DND-41 (cell line): Measurements from ENCODE around the gene FBXL3.

Source experiments
- ATAC-seq: fragments of 200-7000 bp; cut with Tn5 transposase; 3 replicates; pipeline ENCODE4 v1.9.1; 2021; ENCODE audit warnings: low read depth; ENCODE audit not compliant: insufficient read depth
- DNase-seq: peaks from one replicate; pipeline ENCODE4 v3.0.0-alpha.2; 2020
- H2AFZ ChIP-seq: 2 replicates; pipeline ENCODE4 v1.6.0; 2012; ENCODE audit warnings: low read depth, low read length
- H3K27ac ChIP-seq: 2 replicates; pipeline ENCODE4 v1.5.1; 2012; ENCODE audit warnings: low read length, inconsistent platforms
- H3K27me3 ChIP-seq: fragments of 200-600 bp; sonication (generic); 2 replicates; pipeline ENCODE4 v1.6.0; 2012; ENCODE audit warnings: low read length, mild to moderate bottlenecking, inconsistent platforms; ENCODE audit not compliant: insufficient read depth, poor library complexity
- H3K36me3 ChIP-seq: 2 replicates; pipeline ENCODE4 v1.5.1; 2012; ENCODE audit warnings: low read length, inconsistent platforms; ENCODE audit not compliant: insufficient read depth
- H3K4me1 ChIP-seq: 2 replicates; pipeline ENCODE4 v1.5.1; 2012; ENCODE audit warnings: mild to moderate bottlenecking, low read length; ENCODE audit not compliant: insufficient read depth
- H3K4me2 ChIP-seq: 2 replicates; pipeline ENCODE4 v1.6.0; 2012; ENCODE audit warnings: mild to moderate bottlenecking, moderate library complexity, low read length, inconsistent platforms; ENCODE audit not compliant: insufficient read depth
- H3K4me3 ChIP-seq, 2 experiments: fragments of 200-600 bp in 1 of 2; shearing (Covaris generic) in 1 of 2; 2 replicates each; pipeline ENCODE4 v1.5.1; 2012 to 2016; ENCODE audit warnings: inconsistent platforms in 2 of 2, low read length in 2 of 2, mild to moderate bottlenecking in 2 of 2, low read depth in 1 of 2, moderate library complexity in 1 of 2
- H3K79me2 ChIP-seq: 2 replicates; pipeline ENCODE4 v1.6.0; 2012; ENCODE audit warnings: low read length, inconsistent platforms; ENCODE audit not compliant: insufficient read depth
- H3K9ac ChIP-seq: 2 replicates; pipeline ENCODE4 v1.6.0; 2012; ENCODE audit warnings: low read depth, mild to moderate bottlenecking, inconsistent platforms, low read length, moderate library complexity
- H3K9me3 ChIP-seq: 2 replicates; pipeline ENCODE4 v1.5.1; 2012; ENCODE audit warnings: low read length, moderate library complexity, mild to moderate bottlenecking, inconsistent platforms; ENCODE audit not compliant: insufficient read depth, severe bottlenecking
- H4K20me1 ChIP-seq: 2 replicates; pipeline ENCODE4 v1.6.0; 2012; ENCODE audit warnings: low read length; ENCODE audit not compliant: insufficient read depth
- EZH2 ChIP-seq: IDR thresholded peaks from 3 replicates; pipeline ENCODE4 v1.6.1; 2012; ENCODE audit warnings: borderline replicate concordance, low read depth, mild to moderate bottlenecking, moderate library complexity, low read length, inconsistent platforms; ENCODE audit not compliant: severe bottlenecking
- TF ChIP-seq, protein P1 (sequence below): IDR thresholded peaks from 2 replicates; pipeline ENCODE4 v1.5.1; 2012; ENCODE audit warnings: borderline replicate concordance, low read length, moderate library complexity, mild to moderate bottlenecking; ENCODE audit not compliant: poor library complexity, severe bottlenecking; ENCODE audit errors: extremely low read depth

FBXL3 gene

DNA sequence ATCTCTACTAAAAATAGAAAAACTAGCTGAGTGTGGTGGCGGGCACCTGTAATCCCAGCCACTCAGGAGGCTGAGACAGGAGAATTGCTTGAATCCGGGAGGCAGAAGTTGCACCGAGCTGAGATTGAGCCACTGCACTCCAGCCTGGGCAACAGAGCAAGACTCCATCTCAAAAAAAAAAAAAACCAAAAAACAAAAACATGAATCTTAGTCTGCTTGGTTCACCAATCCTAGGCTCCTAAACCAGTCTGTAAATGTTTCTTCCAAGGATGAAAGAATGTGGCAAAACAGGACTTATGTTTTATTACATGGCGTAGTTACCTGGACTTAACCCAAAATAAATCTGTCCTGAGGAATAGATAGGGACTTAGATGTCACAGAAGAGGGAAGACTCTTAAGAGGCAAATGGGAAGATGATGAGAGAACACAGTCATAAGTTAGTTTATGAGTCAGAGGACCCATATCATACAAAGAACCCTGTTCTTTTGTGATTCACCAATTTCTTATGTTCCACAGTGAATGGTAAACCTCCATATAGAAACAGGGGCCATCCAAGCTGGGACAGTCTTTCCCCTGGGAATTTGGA lies 6.9 kb upstream of the FBXL3 start:
- ATAC-seq (no peak), DNase-seq (no peak)
- no peaks in the 10 kb centered on the region for H3K9me3 ChIP-seq
- no peak overlapping the region for H2AFZ ChIP-seq
- no peaks in the 10 kb centered on the region for H4K20me1 ChIP-seq
- H3K27me3 ChIP-seq = no peaks in the 10 kb centered on the region
- H3K27ac ChIP-seq = no peak overlapping the region
- H3K4me3 ChIP-seq = no peak overlapping the region
- no peaks in the 10 kb centered on the region for H3K4me1 ChIP-seq
- H3K79me2 ChIP-seq = no peaks in the 10 kb centered on the region
- no peaks in the 10 kb centered on the region for H3K36me3 ChIP-seq
- no peak for TF ChIP-seq EZH2
- TF ChIP-seq, protein P1, sequence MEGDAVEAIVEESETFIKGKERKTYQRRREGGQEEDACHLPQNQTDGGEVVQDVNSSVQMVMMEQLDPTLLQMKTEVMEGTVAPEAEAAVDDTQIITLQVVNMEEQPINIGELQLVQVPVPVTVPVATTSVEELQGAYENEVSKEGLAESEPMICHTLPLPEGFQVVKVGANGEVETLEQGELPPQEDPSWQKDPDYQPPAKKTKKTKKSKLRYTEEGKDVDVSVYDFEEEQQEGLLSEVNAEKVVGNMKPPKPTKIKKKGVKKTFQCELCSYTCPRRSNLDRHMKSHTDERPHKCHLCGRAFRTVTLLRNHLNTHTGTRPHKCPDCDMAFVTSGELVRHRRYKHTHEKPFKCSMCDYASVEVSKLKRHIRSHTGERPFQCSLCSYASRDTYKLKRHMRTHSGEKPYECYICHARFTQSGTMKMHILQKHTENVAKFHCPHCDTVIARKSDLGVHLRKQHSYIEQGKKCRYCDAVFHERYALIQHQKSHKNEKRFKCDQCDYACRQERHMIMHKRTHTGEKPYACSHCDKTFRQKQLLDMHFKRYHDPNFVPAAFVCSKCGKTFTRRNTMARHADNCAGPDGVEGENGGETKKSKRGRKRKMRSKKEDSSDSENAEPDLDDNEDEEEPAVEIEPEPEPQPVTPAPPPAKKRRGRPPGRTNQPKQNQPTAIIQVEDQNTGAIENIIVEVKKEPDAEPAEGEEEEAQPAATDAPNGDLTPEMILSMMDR = no peak
- H3K9ac ChIP-seq = no peak overlapping the region
- no peak overlapping the region for H3K4me2 ChIP-seq

DNA sequence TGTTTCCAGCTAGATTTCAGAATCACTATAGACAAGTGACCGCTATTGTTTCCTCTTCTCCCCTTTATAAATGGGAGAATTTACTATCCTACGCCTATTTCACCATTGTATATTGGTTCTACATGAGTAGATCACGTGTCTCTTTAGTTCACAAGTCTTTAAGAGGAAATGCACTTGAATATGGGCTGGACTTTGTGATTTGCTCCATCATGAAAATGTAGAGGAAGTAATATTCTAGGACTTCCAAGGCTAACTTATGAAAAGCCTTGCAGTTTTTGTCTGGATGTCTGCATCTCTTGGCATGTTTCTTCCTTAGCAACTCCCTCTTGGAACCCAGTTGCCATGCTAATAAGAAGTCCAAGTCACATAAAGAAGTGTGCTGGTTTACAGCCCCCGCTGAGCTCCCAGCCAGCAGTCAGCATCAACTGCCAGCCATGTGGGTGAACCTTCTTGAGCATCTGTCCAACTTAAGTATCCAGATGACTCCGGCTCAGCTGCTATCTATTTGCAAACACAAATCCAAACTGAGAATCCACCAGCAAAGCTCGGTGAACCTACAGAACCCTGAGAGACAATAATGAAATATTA lies 4.8 kb upstream of the FBXL3 start:
- Histone ChIP-seq H3K9ac (no peak overlapping the region), H3K27me3 (no peaks in the 10 kb centered on the region), H2AFZ (no peak overlapping the region), H3K4me3 (no peak overlapping the region), H3K4me2 (no peak overlapping the region), H3K27ac (no peak overlapping the region), H3K4me1 (peaks cover 11% of the 10 kb centered on the region), H3K79me2 (peaks cover 2% of the 10 kb centered on the region), H4K20me1 (no peaks in the 10 kb centered on the region), H3K36me3 (no peaks in the 10 kb centered on the region), H3K9me3 (no peaks in the 10 kb centered on the region)
- no peak for ATAC-seq
- DNase-seq = no peak
- TF ChIP-seq, protein P1 = no peak
- TF ChIP-seq EZH2 = no peak

DNA sequence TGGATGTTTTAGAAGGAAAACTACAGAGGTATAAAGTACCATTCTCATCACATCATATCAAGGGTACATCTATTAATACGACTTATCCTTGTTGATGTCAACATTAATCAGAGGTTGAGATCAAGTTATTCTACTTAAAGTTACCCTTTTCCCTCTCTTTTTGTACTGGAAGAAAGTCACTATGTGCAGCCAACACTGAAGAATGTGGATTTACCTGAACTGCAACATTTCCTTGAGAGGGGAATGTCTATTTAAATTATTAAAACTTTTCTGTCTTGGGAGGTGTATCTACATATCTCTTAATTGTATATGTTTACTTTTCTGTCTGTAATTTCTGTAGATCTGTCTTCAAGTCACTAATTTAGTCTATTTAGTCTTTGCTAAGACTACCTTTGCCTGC lies 2.5 kb upstream of the FBXL3 start:
- Histone ChIP-seq H3K79me2 (peaks cover 24% of the 10 kb centered on the region), H3K9ac (no peak overlapping the region), H2AFZ (no peak overlapping the region), H3K27me3 (no peaks in the 10 kb centered on the region), H3K27ac (no peak overlapping the region), H3K4me2 (no peak overlapping the region), H3K4me3 (no peak overlapping the region), H3K9me3 (no peaks in the 10 kb centered on the region), H3K36me3 (peaks cover 3% of the 10 kb centered on the region; the same call in 1 of the 2 replicates), H4K20me1 (peaks cover 20% of the 10 kb centered on the region), H3K4me1 (peaks cover 30% of the 10 kb centered on the region)
- no peak for TF ChIP-seq EZH2
- TF ChIP-seq, protein P1 = no peak
- DNase-seq = no peak
- ATAC-seq = no peak
